OCI-LY1 (cell line): ENCODE data around the gene REC8.

Experiments
- CTCF ChIP-seq: fragments of 200-600 bp; sonication (generic), shearing (Covaris generic); IDR thresholded peaks from 2 replicates; pipeline ENCODE4 v1.5.1; 2017; ENCODE audit warnings: mild to moderate bottlenecking, antibody characterized with exemption, low read length, moderate library complexity, mixed read lengths
- EZH2 ChIP-seq: fragments of 200-600 bp; sonication (generic), shearing (Covaris generic); IDR thresholded peaks from 2 replicates; pipeline ENCODE4 v1.8.0; 2017; ENCODE audit warnings: borderline replicate concordance, mixed run types, mild to moderate bottlenecking, antibody characterized with exemption, low read length, moderate library complexity, mixed read lengths

GRCh38 chr14:24206260-24207103 is 34.6 kb downstream of the REC8 start:
- no peak for TF ChIP-seq CTCF
- TF ChIP-seq EZH2, result no peak
